ENCODE results near the gene NDST1.

GRCh38 chr5:150525163-150525562 lies 17.2 kb downstream of the NDST1 start:
- TF ChIP-seq, protein P1, sequence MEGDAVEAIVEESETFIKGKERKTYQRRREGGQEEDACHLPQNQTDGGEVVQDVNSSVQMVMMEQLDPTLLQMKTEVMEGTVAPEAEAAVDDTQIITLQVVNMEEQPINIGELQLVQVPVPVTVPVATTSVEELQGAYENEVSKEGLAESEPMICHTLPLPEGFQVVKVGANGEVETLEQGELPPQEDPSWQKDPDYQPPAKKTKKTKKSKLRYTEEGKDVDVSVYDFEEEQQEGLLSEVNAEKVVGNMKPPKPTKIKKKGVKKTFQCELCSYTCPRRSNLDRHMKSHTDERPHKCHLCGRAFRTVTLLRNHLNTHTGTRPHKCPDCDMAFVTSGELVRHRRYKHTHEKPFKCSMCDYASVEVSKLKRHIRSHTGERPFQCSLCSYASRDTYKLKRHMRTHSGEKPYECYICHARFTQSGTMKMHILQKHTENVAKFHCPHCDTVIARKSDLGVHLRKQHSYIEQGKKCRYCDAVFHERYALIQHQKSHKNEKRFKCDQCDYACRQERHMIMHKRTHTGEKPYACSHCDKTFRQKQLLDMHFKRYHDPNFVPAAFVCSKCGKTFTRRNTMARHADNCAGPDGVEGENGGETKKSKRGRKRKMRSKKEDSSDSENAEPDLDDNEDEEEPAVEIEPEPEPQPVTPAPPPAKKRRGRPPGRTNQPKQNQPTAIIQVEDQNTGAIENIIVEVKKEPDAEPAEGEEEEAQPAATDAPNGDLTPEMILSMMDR (IDR thresholded peaks at IDR 0.05), result no peak
- TF ChIP-seq EP300 (IDR thresholded peaks at IDR 0.05; ENCODE audit: low read depth) (no peak), POLR2A (IDR thresholded peaks at IDR 0.05) (no peak)

All from transverse colon (tissue), 3 donors.